ENCODE measurements around the gene HPCA. TPM values are rescaled to one million over a fixed set of nuclear protein-coding genes. Genes with fewer than 3 reads are reported as not detected.

Gene HPCA
- total RNA-seq, 1 donor from 2014 or later: 0.05 TPM

- no peak for DNase-seq (ENCODE audit: low read depth)
Observed at GRCh38 chr1:32871364-32872191, 14.7 kb upstream of the HPCA start.

DNA sequence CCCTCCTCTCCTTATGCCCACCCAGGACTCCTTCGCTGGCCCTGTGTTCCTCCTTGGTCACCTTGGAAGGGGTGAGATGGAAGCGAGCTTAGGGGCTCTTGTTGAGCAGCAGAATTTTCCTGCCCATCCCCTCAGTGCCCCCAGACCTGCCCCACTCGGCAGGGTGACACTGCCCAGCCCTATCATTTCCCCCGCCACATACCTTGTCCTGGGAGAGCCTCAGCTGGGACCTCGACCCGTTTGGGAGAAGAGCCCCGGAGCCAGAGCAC, 14.2 kb upstream of the HPCA start:
- no peak for DNase-seq (ENCODE audit: low read depth)

DNA sequence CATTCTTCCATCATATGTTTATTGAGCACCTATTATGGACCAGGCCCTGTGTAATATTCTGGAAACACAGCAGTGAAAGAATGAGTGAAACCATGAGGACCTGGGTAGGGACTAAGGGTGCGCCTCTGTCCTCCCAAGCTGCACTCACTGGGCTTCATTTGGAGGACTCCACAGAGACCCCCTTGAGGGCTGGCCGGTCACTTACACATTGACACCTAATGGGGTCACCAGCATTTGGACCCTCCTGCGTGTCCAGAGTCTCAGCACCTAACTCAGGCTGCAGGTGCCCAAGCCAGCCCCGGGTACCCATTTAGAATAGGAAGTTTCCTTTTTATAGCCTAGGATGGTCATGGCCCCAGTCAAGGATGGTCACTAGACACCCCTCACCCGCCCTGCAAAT, 12.8 kb upstream of the HPCA start:
- DNase-seq (ENCODE audit: low read depth): no peak

GRCh38 chr1:32874860-32875752, 11.2 kb upstream of the HPCA start:
- no peak for DNase-seq (ENCODE audit: low read depth)

DNA sequence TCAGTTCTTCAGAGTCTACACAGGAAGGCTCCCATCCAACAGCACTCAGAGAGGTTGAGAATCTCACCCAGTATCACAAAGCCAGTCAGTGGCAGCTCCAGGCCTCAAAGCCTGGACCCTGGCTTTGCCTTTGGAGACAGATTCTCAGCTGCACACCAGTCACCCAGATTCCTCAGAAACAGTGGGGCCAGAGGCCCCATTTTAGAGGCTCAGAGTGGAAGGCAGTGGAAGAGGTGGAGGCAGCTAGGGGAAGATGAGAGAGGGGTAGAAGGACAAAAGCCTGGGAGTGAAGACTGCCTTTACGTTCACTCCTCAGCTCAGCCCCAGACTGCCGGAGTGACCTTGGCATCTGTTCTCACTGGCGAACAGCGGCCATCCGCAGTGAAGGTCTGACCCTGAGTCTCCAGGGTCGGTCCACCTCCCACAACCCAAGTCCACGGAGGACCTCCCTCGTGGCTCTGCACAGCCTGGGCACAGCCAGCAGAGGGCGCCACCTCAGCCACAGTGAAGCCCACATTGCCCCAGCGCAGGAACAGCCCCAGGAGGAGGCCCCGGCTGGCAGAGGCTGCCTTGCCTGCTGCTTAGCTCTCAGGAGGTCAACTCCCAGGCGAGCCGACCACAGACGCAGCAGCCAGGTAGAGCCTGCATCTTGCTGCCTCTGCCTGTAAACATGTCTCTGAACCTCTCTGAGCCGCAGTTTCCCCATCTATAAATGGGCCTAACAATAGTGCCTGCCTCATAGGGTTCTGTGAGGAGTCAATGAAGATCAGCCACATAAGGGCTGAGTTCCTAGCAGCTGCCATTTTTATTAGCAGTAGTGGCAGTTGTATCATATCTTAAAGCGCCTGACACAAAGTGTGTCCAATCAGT, 9.7 kb upstream of the HPCA start:
- DNase-seq (ENCODE audit: low read depth): peak; percentile 15

DNA sequence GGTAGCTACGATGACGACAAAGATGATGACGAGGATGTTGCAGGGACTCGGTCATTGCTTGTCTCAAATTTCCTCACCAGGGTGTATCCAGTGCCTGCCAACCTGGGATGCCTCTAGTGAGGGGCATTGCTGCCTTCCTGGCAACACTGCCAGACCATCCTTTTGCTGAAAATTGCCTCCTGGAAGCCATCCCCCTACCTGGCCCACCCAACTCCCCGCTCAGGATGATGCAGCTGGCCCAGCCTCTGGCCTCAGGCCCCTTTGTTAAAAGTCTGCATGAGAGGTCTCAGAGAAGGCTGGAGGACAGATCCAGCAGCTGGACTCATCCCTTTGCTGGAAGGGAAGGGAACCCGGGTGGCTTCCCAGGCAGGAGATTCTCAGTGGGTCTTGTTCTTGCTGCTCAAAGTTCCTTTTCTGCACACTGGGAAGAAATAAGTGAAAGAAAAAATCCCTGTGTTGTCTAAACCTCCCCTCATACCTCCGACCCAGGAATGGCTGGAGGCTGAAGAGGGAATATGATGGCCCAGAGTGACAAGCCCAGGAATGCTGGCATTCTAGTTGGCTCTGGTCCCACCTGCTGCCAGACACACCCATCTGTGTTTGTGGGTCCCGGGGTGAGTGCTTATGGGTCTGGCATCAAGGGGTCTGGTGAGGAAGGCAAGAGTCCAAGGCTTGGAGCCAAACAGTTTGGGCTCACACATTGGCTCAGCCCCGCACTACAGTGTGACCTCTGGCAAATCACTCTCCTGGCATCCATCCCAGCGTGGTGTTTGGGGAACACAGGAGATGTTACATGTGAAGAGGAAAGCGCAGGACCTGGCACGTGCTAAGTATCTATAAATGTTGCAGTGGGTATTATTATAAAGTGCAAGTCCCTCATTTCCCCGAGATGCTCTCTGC, 8.8 kb upstream of the HPCA start:
- DNase-seq (ENCODE audit: low read depth): no peak

- DNase-seq (ENCODE audit: low read depth): peak; percentile 50
Observed at GRCh38 chr1:32878183-32878582, 8.1 kb upstream of the HPCA start.

DNA sequence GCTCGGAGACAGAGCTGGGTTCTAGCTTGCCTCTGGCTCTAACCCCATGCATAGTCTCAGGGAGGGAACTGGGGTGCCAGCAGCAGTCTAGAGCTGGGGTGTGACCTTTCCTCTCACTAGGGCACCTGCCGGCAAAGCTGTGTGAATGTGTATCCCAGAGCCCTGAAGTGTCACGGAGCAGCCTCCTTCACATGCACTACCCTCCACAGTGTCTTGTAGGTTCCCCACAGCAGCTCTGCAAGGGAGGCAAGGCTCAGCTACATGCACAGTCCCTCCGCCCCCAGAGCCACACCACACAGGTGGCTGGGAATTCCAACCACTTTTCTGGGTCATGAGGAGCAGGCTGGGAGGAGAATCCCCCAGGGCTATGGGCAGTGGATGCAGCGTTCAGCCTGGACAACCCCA, 7.7 kb upstream of the HPCA start:
- no peak for DNase-seq (ENCODE audit: low read depth)

DNA sequence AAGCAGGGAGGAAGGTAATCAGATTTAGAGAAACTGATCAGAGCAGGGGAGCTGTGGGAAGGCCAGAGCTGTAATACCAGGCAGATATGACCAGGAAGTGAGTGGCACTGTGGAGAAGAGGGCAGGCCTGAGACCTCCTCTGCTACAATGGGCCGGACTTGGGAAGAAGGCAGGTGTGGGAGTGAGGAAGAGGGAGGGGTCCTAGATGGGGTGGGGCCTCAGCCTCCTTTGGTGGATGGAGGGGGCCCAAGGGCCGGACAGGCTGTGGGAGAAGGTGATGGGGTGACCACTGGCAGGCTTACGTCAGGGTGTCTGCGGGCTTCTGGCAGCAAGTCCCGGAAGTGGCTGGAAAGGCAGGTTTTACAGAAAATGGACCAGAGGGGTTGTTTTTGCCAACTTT, 5.0 kb upstream of the HPCA start:
- DNase-seq (ENCODE audit: low read depth): no peak

- DNase-seq (ENCODE audit: low read depth): no peak
Observed at GRCh38 chr1:32881871-32882850, 4.1 kb upstream of the HPCA start.

GRCh38 chr1:32883338-32884031, 2.8 kb upstream of the HPCA start:
- no peak for DNase-seq (ENCODE audit: low read depth)

- no peak for DNase-seq (ENCODE audit: low read depth)
Observed at GRCh38 chr1:32884032-32884372, 2.3 kb upstream of the HPCA start.

DNA sequence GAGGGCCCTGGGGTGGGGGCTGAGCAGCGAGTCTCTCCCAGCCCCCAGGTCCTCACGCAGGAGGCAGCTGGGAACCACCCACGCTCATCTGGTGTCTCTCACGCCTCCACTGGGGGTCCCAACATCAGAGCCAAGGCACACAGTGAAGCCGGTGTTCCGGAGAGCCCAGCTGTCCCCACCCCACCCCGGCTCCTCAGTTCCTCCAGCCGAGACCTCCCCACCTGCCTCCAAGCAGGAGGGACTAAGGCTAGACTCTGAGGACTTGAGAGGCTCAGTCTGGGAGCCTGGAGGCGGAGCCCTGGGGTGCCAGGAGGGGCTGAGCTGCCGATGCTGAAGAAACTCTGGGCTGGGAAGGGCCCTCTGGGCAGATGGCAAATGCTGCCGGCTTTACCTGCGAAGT, 1.6 kb upstream of the HPCA start:
- no peak for DNase-seq (ENCODE audit: low read depth)

DNA sequence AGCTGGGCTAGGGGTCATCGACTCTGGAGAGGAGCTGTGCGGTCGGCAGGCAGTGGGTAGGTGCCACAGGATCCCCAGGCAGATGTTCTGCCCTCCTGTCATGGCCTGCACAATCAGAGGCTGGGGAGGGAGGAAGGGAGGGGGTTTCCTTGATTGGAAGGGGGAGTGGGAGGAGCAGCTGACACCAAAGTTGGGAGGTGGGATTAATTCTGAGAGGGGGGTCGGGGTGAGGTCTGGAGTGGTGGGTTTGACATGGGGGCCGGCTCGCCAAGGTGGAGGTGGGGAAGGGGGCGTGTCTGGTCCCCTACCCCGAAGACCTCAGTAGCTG, 651 bp upstream of the HPCA start:
- DNase-seq (ENCODE audit: low read depth): no peak

DNA sequence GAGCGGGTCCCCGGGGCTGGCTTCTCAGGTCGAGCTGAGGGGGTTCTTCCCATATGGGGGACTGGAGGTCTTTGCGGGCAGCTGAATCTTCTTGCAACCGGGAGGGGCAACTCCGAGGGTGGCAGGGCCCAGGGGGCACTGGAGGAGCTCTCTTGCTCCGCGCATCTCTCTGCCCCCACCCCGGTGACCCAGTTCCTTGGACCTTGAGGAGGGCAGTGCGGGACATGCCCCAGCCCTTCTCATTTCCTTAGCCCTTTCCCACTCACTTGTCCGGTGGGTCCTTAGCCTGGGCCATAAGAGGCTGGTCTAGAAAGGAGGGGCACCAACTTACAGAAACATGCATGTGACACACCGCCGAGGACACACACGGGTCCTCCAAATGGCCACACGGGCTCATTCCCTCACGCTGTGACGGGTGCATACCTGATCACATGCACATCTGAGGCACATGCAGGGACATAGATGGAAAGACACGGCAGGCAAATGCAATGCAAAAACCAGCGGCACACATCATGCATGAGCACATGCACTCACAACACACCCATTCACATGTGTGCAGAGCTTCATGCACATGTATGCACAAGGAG, 630 bp downstream of the HPCA start:
- no peak for DNase-seq (ENCODE audit: low read depth)

GRCh38 chr1:32887623-32888022, 1.3 kb downstream of the HPCA start:
- no peak for DNase-seq (ENCODE audit: low read depth)

GRCh38 chr1:32888134-32888533, 1.8 kb downstream of the HPCA start:
- DNase-seq (ENCODE audit: low read depth): no peak

GRCh38 chr1:32888677-32889420, 2.6 kb downstream of the HPCA start:
- DNase-seq (ENCODE audit: low read depth): no peak
